ENCODE data around the gene CRIP1.

CRIP1 gene

DNA sequence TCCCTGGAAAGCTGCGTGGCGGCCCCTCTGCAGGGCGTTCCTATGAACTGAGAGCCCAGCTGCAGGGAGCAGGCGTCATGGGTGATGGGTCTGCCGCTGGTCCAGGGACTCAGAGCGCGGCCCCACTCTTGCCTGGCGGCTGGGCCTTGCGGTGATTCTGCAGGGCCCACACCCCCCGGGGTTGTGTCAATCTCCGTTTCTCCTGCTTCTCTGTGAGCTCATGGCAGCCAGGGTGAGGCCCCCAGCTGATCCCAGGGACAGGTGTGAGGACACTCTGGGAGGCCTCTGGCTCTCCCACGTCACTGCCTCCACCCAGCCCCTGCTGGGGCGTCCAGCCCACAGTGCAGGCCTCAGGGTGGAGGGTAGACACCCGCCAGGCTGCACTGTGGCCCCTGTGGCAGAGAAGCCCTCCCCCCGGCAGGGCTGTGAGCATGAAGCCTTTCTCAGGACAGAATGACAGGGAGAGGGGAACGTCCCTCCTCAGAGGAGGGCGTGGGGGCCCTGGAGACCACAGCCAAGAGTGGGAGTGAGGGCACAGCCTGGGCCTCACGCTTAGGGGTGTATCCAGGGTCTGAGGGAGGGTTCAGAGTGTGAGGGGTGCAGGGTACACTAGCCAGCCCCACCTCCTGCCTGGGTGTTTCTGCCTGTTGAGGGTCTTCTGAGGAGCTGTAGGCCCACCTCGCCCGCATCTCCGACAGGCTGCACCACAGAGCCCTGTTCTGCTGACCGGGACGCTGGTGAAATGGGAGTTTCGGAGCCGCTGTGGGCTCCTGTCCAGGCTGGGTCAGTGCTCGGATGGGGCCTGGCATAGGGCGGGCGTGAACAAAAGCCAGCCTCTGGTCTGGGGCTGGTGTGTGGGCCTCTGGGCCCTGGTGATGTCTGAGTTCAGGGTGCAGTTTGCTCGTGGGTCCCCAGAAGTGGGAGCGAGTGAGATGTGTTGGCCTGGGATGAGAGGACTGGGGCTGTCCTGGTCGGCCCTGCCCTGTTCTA is 38.7 kb upstream of the CRIP1 start:
- no peaks in the 10 kb centered on the region for H3K9me3 Mint-ChIP-seq
- H3K4me1 Mint-ChIP-seq = no peaks in the 10 kb centered on the region
- no peaks in the 10 kb centered on the region for H3K27me3 Mint-ChIP-seq
- ATAC-seq (no peak), DNase-seq (no peak)
- H3K27ac Mint-ChIP-seq = no peak overlapping the region
- H3K4me3 Mint-ChIP-seq = no peak overlapping the region
- H3K36me3 Mint-ChIP-seq (ENCODE audit: low read depth) = peaks cover 16% of the 10 kb centered on the region

DNA sequence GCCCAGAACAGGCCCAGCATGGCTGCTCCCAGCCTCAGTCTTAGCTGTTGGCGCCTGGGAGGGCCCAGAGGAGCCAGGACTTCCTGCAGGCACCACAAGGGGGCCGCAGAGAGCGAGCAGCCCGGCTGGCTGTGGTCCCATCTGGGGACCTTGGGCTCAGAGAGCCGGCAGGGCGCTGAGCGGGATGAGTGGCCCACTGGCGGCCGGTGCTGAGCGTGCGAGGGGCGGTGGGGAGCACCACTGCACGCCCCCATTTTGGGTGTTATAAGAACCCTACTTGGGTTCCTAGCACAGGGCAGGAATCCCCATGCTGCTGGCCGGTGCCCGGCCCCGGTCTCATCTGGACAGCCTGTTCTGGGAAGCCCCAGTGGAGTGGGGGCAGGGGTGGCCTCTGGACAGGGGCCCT is 38.0 kb upstream of the CRIP1 start:
- Mint-ChIP-seq H3K9me3 (no peaks in the 10 kb centered on the region), H3K4me3 (no peak overlapping the region), H3K4me1 (no peaks in the 10 kb centered on the region), H3K27me3 (no peaks in the 10 kb centered on the region), H3K27ac (no peak overlapping the region), H3K36me3 (ENCODE audit: low read depth) (peaks cover 16% of the 10 kb centered on the region)
- DNase-seq (peak; percentile 69), ATAC-seq (peak; percentile 69)

DNA sequence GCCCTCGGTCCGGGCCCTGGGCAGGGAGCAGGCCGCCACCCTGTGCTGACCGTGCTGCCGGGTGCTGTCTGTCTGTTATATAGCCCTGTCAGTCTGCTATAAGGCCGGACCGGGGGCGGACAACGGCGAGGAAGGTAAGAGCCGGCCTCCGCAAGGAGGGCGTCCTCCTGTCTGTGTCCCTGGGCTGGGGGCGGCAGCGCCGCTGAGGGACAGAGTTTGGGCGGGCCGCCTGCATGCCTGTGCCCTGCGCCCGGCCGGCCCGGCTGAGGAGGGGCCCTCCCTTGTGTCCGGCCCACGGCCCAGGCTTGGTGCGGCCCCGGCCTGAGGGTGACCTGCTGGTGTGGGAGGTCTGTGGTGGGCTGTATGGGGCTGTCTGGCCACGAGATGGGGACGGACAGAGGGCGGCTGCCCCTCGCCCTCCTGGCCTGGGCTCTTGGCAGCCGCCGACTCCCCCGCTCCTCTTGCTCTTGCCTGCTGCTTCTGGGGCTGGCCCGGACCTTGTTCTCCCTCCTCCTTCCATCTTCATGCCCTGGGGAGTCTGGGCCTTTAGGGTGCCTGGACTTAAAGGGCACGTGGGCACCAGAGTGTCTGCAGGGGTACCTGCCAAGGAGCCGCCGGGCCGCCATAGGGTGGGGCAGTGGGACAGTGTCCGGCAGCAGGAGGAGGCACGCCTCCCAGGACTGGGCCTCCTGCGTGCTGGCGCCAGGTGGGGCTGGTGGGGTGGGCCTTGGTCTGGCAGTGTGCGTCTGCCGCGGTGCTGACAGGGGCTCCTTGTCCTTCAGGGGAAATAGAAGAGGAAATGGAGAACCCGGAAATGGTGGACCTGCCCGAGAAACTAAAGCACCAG is 37.2 kb upstream of the CRIP1 start:
- Mint-ChIP-seq H3K4me1 (no peaks in the 10 kb centered on the region), H3K27me3 (no peaks in the 10 kb centered on the region), H3K9me3 (no peaks in the 10 kb centered on the region), H3K27ac (no peak overlapping the region), H3K36me3 (ENCODE audit: low read depth) (peaks cover 18% of the 10 kb centered on the region), H3K4me3 (no peak overlapping the region)
- DNase-seq (no peak), ATAC-seq (no peak)

DNA sequence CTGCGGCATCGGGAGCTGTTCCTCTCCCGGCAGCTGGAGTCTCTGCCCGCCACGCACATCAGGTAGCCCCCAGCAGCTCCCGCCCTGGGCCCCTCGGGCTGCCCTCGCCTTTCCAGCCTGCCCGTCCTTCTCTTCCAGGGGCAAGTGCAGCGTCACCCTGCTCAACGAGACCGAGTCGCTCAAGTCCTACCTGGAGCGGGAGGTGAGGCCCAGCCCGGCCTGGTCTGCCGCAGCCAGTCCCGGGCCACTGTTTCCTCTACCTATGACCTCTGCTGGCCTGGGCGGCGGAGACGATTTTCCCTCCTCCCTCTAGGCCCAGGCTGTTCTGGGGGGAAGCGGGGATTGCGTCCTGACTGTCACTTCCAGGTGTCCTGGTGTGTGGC is 36.6 kb upstream of the CRIP1 start:
- Mint-ChIP-seq H3K9me3 (no peaks in the 10 kb centered on the region), H3K27ac (no peak overlapping the region), H3K4me3 (no peak overlapping the region), H3K27me3 (no peaks in the 10 kb centered on the region), H3K4me1 (no peaks in the 10 kb centered on the region), H3K36me3 (ENCODE audit: low read depth) (peaks cover 18% of the 10 kb centered on the region)
- ATAC-seq = no peak
- no peak for DNase-seq

- H3K36me3 Mint-ChIP-seq (ENCODE audit: low read depth) = peaks cover 21% of the 10 kb centered on the region
- no peaks in the 10 kb centered on the region for H3K4me1 Mint-ChIP-seq
- DNase-seq (no peak), ATAC-seq (no peak)
- H3K4me3 Mint-ChIP-seq = no peak overlapping the region
- no peaks in the 10 kb centered on the region for H3K27me3 Mint-ChIP-seq
- no peaks in the 10 kb centered on the region for H3K9me3 Mint-ChIP-seq
- no peak overlapping the region for H3K27ac Mint-ChIP-seq
These were observed 35.6 kb upstream of the CRIP1 start for GRCh38 chr14:105450864-105451720.

DNA sequence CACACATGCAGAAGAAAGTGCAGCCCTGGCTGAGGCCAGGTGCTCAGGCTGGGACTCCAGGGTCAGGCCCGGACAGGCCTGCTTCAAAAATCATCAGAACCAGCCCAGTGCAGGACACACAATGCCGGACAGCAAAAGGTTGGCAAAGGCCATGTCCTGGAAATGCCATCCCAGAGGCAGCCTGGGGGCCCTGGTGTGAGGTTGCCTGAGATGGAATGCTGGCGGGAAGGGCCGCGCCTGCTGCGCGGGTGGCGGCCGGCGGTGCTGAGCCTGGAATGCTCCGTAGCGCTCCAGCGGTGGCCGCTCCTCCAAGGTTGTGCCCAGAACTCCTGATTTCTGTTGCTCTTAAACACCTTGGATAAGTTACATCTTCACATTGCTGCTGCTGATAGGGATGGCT is 33.7 kb upstream of the CRIP1 start:
- no peaks in the 10 kb centered on the region for H3K9me3 Mint-ChIP-seq

GRCh38 chr14:105453847-105454246 is 32.8 kb upstream of the CRIP1 start:
- no peak overlapping the region for H3K4me3 Mint-ChIP-seq
- H3K4me1 Mint-ChIP-seq = no peaks in the 10 kb centered on the region
- H3K9me3 Mint-ChIP-seq = no peaks in the 10 kb centered on the region
- no peaks in the 10 kb centered on the region for H3K27me3 Mint-ChIP-seq
- ATAC-seq (no peak), DNase-seq (no peak)
- H3K36me3 Mint-ChIP-seq (ENCODE audit: low read depth) = peaks cover 21% of the 10 kb centered on the region
- H3K27ac Mint-ChIP-seq = no peak overlapping the region

More for the DNA sequence above, 33.7 kb upstream of the CRIP1 start:
- H3K27me3 Mint-ChIP-seq = no peaks in the 10 kb centered on the region
- ATAC-seq (no peak), DNase-seq (no peak)
- no peak overlapping the region for H3K27ac Mint-ChIP-seq
- no peak overlapping the region for H3K4me3 Mint-ChIP-seq
- H3K4me1 Mint-ChIP-seq = no peaks in the 10 kb centered on the region
- peaks cover 21% of the 10 kb centered on the region for H3K36me3 Mint-ChIP-seq (ENCODE audit: low read depth)

DNA sequence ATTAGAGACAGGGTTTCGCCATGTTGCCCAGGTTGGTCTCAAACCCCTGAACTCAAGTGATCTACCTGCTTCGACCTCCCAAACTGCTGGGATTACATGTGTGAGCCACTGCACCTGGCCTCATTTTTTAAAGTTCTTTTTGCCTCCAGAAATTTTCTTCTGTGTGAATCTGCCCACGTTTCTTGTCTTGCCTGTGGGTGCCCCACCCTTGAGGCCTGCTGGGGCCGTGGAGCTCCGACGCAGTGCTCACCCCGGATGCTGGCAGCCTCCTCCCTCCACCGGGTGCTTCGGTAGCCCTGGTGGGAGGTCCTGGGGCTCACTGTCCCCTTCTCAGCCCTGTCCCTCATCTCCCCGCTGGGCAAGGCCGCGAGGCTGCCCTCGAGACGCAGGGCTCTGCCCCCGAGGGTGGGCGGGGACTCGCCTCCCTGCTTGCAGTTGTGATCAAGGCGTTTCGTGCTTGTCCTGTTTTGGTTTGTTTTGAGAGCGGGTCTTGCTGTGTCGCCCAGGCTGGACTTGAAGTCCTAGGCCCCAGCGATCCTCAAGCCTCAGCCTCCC is 31.5 kb upstream of the CRIP1 start:
- Mint-ChIP-seq H3K27ac (no peak overlapping the region), H3K4me3 (no peak overlapping the region), H3K9me3 (no peaks in the 10 kb centered on the region), H3K27me3 (no peaks in the 10 kb centered on the region), H3K4me1 (no peaks in the 10 kb centered on the region), H3K36me3 (ENCODE audit: low read depth) (peaks cover 19% of the 10 kb centered on the region)
- ATAC-seq (no peak), DNase-seq (no peak)

GRCh38 chr14:105455766-105456660 is 30.7 kb upstream of the CRIP1 start:
- Mint-ChIP-seq H3K36me3 (ENCODE audit: low read depth) (peaks cover 19% of the 10 kb centered on the region), H3K9me3 (no peaks in the 10 kb centered on the region), H3K4me3 (no peak overlapping the region), H3K27me3 (no peaks in the 10 kb centered on the region), H3K27ac (no peak overlapping the region), H3K4me1 (no peaks in the 10 kb centered on the region)
- DNase-seq (no peak), ATAC-seq (no peak)

GRCh38 chr14:105456736-105457617 is 29.7 kb upstream of the CRIP1 start:
- Mint-ChIP-seq H3K36me3 (ENCODE audit: low read depth) (peaks cover 18% of the 10 kb centered on the region), H3K4me3 (no peak overlapping the region), H3K9me3 (no peaks in the 10 kb centered on the region), H3K27me3 (no peaks in the 10 kb centered on the region), H3K4me1 (no peaks in the 10 kb centered on the region), H3K27ac (no peak overlapping the region)
- ATAC-seq = no peak
- DNase-seq = no peak

- Mint-ChIP-seq H3K9me3 (no peaks in the 10 kb centered on the region), H3K27me3 (no peaks in the 10 kb centered on the region), H3K36me3 (ENCODE audit: low read depth) (peaks cover 12% of the 10 kb centered on the region), H3K4me1 (no peaks in the 10 kb centered on the region), H3K27ac (no peak overlapping the region), H3K4me3 (no peak overlapping the region)
- ATAC-seq (no peak), DNase-seq (no peak)
These were observed 28.7 kb upstream of the CRIP1 start for GRCh38 chr14:105458010-105458409.

DNA sequence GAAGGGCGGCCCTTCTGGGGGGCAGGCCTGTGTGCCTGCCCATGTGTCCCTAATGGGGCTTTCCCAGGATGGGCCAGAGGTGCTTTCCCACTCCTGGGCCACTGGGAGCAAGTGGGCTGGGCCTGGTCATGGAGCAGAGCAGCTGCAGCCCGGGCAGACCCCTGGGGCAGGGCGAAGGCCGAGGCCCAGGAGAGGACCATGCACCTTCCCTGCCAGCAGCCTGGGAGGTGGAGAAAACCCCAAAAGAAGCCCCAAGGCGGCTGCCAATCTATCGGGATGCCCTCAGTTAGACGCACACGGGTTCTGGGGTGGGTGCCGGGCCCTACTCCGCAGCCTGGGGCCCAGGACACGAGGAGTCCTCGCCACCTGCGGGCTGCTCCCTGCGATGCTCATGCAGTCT is 28.1 kb upstream of the CRIP1 start:
- Mint-ChIP-seq H3K36me3 (ENCODE audit: low read depth) (peaks cover 12% of the 10 kb centered on the region), H3K4me3 (no peak overlapping the region), H3K27ac (no peak overlapping the region), H3K9me3 (no peaks in the 10 kb centered on the region), H3K4me1 (no peaks in the 10 kb centered on the region), H3K27me3 (no peaks in the 10 kb centered on the region)
- ATAC-seq (no peak), DNase-seq (no peak)

Data from activated naive CD8-positive, alpha-beta T cell treated with anti-CD3 and anti-CD28 coated beads, Interleukin-2, amount 50 U/mL, for 24 hours (primary cell).